ENCODE results near the gene ARHGAP28.

DNA sequence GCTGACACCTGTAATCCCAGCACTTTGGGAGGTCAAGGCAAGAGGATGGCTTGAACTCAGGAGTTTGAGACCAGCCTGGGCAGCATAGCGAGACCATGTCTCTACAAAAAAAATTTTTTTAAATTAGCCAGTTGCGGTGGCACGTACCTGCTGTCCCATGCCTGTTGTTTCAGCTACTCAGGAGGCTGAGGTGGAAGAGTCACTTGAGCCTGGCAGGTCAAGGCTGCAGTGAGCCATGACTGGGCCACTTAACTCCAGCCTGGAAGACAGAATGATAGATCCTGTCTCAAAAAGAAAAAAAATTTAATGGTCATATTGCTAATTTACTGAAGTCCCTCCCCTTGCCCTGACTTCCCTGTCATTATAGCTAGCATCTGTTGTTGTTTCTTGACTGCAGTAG lies 112.6 kb downstream of the ARHGAP28 start:
- TF ChIP-seq CTCF (IDR thresholded peaks at IDR 0.05) = no peak
- TF ChIP-seq POLR2A (IDR thresholded peaks at IDR 0.05) = no peak
- TF ChIP-seq POLR2AphosphoS5 (IDR thresholded peaks at IDR 0.05) = no peak

All from prostate gland (tissue), 2 donors.